HG03432 (cell line): Measurements from ENCODE around the gene RND1.

Source experiments
- ATAC-seq: cut with Tn5 transposase; IDR thresholded peaks from one replicate; pipeline ENCODE4 v1.9.1; 2021; ENCODE audit warnings: mild to moderate bottlenecking, moderate library complexity; ENCODE audit not compliant: unreplicated experiment

The RND1 gene

DNA sequence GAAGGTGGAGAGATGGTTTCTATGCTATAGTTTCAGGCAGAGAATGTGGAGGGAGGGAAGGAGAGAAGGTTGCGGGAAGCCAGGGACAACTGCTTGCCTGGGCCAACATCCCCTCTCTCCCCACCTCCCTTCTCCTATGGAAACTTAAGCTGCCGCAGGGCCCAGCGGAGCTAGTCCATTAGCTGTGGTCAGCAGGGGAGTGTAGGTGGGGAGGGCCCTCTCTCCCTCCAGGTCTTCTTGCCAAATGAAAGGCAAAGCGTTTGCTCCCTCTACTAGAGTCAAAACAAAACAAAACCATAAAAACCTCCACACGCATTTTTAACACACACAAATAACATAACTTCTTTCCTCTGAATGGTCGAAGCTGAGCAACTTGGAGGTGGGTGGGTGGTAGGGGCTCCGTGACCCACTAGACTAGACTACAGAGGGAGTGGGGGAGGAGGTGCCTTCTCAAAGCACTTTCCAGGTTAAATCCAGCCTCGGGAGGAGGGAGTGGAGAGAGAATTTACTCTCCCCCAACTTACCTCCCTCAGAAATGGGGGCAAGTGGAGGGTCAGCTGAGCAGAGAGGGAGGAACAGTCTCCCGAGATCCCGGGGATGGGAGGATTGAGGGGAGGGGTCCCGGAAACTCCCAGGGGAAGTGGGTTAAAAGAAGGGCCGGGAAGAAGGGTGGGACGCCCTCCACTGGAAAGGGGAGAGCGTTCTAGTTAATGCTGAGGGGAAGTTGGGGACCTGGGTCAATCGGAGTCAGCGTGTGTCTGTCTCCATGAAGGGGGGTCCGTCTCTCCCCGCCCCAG, 52.0 kb downstream of the RND1 start:
- ATAC-seq: no peak

DNA sequence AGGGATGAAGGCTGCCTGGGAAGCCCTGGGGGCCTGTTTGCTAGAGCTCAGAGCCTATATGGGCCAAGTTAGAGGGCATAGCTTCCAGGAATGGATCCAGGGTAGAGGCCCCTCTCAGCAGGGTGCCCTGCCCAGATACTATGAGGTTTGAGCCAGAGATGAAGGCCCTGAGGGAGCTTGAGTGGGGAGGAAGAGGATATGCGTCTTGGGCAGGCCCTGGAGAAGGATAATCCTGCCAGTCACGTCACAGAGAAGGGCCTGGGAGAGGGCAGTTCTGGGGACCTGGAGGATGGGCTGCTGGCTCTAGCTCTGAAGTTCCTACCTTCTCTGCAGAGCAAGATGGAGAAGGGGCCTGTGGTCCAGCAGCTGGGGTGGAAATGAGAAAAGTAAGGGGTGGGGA, 53.3 kb downstream of the RND1 start:
- ATAC-seq: no peak

DNA sequence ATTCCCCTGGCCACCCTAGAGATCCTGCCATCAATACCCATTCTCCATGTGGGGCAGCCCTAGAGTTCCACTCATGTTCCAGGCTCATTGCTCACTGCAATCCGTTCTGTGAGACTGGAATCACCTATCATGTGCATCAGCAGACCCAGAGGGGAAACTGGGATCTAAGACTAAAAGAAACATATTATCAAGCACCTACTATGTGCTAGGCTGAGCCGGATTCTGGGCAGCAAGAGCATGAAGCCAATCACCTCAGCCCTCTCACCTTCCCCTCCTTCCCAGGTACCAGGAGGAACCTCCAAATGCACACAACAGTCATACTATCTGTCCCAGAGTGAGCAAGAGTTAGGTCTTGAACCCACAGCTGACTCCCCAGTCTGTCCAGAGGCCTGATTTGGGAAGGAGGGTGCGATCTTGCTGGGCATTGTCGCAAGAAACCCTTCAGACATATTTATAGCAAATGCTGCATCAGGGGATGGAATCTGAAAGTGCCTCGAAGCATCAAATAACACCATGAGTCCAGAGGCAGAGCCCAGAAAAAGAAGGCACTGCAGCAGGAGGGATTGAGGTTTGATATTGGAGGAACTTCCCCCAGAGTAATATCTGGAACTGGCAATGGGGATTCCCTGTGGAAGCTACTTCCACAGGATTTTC, 54.1 kb downstream of the RND1 start:
- no peak for ATAC-seq

DNA sequence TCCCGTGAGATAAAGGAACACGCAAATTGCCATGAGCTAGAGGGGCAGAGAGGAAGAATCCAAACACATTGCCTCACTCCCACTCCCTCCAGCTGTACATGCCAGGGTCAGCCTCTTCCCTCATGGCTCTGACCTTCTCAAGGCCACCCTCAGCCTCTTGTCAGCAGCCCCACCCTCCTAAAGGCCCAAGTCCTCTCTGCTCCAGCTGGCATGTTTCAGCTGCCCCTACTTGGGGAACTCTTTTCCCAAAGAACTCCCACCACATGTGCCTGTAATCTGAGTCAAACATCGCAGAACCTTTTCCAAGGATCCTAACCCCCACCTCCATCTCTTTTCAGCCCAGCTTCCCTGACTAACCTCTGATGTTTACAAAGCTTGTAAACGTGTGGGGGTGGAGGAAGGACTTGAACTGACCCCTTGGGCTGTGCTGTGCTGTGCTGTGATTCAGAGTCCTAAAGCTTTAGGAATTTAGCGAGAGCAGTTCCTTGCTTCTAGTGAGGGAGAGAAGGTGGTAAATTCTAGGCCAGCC, 54.7 kb downstream of the RND1 start:
- no peak for ATAC-seq

DNA sequence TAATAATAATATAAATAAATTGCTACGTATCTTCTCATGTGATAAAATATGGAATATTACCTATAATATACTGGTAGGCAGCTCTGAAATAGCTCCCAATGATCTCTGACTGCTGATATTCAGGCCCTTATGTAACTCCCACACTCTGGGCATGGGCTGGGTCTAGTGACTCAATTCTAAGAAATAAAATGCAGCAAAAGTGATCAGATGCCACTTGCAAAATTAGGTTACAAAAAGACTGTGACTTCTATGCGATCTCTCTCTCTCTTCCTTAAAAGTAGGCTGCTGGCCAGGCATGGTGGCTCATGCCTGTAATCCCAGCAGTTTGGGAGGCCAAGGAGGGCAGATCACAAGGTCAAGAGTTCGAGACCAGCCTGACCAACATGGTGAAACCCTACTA, 57.7 kb downstream of the RND1 start:
- ATAC-seq: no peak
